Stimulated activated CD4-positive, alpha-beta T cell treated with anti-CD3 and anti-CD28 coated beads, Interleukin-4, amount 100 ng/mL, for 1 hour (primary cell): ENCODE measurements around the gene PKP4.
A peak's percentile ranks its signal among the peaks of the same experiment; 100 is the strongest.
"Not testable (repeated sequence)": the region's sequence is repeated elsewhere in the genome, so short reads cannot be mapped to it uniquely, and the experiment has no call there.

ENCODE experiments used
- DNase-seq: peaks from one replicate; pipeline ENCODE4 v3.0.0-alpha.2; 2020

Gene PKP4, protein sequence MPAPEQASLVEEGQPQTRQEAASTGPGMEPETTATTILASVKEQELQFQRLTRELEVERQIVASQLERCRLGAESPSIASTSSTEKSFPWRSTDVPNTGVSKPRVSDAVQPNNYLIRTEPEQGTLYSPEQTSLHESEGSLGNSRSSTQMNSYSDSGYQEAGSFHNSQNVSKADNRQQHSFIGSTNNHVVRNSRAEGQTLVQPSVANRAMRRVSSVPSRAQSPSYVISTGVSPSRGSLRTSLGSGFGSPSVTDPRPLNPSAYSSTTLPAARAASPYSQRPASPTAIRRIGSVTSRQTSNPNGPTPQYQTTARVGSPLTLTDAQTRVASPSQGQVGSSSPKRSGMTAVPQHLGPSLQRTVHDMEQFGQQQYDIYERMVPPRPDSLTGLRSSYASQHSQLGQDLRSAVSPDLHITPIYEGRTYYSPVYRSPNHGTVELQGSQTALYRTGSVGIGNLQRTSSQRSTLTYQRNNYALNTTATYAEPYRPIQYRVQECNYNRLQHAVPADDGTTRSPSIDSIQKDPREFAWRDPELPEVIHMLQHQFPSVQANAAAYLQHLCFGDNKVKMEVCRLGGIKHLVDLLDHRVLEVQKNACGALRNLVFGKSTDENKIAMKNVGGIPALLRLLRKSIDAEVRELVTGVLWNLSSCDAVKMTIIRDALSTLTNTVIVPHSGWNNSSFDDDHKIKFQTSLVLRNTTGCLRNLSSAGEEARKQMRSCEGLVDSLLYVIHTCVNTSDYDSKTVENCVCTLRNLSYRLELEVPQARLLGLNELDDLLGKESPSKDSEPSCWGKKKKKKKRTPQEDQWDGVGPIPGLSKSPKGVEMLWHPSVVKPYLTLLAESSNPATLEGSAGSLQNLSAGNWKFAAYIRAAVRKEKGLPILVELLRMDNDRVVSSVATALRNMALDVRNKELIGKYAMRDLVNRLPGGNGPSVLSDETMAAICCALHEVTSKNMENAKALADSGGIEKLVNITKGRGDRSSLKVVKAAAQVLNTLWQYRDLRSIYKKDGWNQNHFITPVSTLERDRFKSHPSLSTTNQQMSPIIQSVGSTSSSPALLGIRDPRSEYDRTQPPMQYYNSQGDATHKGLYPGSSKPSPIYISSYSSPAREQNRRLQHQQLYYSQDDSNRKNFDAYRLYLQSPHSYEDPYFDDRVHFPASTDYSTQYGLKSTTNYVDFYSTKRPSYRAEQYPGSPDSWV

DNA sequence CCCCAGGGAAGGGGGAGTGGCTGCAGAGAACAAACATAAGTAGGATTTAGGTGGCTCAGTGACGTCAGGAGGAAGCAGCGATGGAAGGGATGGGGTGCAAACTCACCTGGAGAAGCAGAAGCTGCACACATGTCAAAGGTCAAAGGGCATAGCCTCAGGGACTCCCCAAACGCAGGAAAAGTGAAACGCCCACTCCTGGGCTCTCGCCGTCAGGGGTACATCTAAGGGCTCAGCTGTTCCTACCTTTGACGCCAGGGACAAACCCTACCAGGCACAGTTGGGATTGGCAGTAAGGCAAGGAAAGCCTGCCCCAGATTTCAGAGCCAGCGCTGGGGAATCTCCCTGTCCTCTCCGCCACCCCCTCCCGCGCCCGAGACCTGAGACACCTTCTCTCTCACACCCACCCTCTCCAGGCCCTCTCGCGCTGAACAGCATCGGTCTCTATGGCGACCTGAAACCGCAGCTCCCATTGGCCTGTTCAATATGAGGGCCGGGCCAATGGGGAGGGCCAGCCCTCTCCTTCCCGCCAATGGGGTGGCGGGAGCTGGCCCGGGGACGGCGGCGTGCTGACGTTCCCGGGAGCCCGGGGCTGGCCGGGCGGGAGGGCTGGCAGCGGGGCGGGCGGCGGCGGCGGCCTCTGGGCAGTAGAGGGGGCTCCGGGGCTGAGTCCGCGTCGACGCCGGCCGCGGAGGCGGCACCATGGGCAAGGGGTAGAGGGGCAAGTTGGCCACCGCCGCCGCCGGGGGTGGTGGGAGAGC, at the start of gene PKP4, which contains the start of gene CCDC148:
Gene PKP4 (plus strand): TSS at position 644 of the 758 bp plus-strand sequence. CDS start 76,233 bp downstream, outside the sequence.
Gene CCDC148 (minus strand): TSS at position 445 of the 758 bp plus-strand sequence. CDS start 314 bp downstream, at position 131.
- peak; percentile 85 for DNase-seq

DNA sequence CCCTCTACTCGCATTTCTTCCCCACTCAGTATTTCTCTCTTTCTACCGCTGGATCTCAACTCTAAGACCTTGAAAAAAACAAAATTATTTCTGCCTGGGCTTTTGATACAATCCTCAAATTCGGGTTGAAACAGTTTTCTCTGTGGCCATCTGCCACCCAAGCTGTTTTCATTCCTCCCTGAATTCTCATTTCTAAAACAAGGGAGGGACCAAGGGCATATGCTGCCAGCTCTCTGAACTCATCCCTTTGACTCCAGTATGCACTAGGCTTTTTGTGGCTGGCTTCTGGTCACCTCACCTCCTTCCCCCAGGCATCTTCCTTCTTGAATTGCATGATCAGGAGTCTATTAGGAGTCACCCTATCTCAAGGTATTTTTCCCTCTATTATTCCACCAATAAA, 49.7 kb upstream of the PKP4 start:
- DNase-seq, result no peak

DNA sequence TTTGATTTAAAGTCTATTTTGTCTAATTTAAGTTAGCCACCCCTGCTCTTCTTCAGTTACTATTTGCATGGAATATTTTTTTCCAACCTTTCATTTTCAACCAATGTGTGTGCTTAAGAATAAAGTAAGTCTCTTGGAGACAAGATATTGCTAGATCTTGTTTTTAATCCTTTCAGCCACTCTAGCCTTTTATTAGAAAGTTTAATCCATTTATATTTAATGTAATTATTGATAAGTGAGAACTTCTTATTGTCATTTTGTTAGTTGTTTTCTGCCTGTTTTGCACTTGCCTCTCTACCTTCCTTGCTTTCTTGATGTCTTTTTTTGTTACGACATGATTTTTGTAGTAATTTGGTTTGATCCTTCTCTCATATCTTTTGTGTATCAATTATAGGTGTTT, 46.6 kb upstream of the PKP4 start:
- DNase-seq, result no peak

GRCh38 chr2:158411748-158412147, 45.0 kb upstream of the PKP4 start:
- DNase-seq, result no peak

DNA sequence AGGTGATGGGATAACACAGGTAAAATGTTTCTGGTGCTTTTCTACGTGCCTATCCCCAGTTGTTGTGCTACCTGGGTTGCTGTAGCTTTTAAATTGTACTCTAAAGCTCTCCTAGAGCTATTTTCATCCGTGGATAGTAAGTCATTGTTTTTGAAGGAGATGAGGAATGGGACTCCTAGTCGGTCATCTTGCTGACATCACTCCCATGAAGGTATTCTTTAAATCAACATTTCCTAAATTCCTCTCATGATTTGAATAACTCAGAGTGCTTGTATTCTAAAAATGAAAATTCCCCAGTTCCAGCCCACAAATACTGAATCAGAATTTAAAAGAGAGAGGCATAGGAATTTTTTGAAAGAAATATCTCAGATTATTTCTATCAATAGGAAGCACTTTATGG, 44.5 kb upstream of the PKP4 start:
- DNase-seq, result no peak

GRCh38 chr2:158413581-158413980, 43.2 kb upstream of the PKP4 start:
- DNase-seq, result no peak

DNA sequence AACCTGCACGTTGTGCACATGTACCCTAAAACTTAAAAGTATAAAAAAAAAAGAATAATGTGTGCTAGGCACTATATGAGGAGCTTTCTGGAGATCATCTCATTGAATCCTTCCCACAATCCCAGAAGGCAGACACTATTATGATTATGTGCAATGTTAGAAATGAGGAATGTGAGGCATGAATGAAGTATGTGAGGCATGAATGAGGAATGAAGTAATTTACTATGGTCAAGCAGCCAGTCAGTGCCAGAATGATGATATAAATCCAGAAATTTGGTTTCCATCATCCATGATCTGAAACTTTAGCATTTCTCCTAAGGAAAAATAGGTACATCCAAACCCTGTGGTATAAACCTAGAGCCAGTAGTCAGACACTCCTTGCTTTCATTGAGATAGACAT, 42.2 kb upstream of the PKP4 start:
- no peak for DNase-seq

DNA sequence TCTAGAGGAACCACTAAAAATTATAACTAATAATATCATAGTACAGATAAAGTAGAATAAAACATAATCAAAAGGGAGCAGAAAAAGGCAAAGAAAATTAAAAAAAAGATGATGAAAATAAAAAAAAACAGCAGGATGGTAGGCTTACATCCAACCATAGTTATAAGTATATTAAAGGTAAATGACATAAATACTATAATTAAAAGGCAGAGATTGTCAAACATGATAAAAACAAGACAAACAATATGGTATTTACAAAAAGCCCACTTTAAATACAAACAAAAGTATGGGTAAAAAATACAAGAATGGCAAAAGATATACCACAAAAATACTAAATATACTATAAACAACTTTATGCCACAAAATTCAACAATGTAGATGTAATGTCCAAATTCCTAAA, 24.6 kb upstream of the PKP4 start:
- DNase-seq, result no peak

DNA sequence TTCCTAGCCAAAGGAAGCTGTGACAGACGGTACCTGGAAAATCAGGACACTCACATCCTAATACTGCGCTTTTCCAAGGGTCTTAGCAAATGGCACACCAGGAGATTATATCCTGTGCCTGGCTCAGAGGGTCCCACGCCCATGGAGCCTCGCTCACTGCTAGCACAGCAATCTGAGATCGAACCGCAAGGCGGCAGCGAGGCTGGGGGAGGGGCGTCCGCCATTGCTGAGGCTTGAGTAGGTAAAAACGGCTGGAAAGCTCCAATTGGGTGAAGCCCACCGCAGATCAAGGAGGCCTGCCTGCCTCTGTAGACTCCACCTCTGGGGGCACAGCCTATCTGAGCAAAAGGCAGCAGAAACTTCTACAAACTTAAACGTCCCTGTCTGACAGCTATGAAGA, 23.0 kb upstream of the PKP4 start:
- DNase-seq, result not testable (repeated sequence)

- not testable (repeated sequence) for DNase-seq
Observed at GRCh38 chr2:158439062-158439461, 17.7 kb upstream of the PKP4 start.

DNA sequence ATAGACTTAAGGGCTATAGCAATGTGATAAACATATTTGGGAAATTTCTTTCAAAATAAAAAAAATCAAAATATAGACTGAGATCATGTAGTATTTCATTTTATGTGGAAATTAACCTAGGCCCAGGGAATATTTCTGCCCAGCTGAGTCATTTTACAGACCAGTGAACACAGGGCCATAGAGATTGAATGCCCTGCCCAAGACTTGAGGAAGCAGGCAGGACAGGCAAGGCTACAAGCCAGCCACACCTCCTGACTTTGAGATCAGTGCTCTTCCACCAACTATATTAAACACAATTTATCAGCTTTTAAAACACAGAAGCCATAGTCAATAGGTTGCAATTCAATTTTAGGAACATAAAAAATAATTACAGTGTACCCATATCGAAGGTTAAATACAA, 13.1 kb upstream of the PKP4 start:
- no peak for DNase-seq

DNA sequence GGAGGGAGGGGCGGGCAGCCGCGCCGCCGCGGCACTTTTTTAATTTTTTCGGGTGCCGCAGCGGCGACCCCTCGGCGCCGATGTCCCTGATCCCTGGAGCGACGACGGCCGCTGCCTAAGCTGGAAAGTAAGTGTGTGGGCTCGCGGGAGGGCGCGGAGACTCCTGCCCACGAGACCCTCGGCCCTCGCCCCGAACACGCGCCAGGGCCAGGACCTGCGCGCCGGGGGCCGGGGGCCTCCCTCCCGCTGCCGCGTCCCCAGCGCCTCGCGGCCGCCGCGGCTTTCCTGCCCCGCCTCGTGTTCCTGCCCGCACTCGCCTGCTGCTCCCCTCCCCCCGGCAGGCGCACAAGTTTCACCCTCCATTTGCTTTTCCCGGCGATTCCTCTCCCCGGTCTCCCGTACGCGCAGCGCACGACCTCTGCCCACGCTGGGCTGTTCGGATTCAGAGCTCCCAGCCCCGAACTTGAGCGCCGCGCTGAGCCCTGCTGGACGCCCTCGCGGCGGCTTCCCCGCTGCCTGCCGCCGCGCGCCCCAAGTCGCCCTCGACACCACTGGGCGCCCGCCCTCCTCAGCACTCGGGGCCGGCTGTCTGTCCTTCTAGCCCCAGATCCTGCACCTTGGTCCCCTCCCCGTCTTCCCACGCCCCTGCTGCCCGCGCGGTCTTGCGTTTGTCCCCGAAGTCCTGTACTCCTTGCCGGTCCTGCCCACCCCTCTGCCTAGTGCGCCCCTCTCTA, 507 bp downstream of the PKP4 start:
- peak; percentile 47 for DNase-seq

DNA sequence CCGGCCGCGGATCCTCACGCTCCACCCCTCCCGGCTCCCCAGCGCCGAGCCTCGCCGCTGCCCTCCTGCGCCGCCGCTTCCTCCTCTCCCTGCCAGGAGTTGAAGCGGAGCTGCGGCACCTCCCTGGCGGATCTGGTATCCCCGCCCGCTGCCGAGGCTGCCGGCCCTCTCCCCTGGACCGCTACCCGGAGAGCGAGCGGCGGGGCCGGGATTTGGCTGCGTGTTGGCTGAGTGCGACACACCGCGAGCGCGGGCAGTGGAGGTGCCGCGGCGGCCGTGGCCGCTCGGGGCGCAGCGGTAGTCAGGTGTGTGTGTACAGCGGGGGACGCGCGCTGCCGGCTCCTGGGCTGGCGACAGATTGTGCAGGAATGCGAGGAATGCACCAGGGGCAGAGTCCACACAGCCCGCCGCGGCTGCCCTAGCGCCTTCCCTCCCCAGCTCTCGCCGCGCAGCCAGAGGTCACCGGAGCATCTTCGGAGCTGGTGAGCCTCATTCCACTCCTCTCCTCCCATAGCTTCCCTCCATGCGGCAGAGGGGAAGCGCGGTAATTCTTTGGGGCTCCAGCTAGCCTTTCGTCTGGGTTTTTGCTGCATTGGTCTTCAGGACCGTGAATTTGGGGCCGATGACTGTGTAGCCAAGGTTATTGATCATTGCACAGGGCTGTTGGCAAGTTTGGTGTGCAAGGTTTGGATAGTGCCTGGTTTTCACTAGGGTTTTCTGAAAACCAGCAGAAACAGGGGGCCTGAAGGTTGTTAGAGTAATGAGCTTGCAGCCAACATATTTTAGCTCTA, 1.3 kb downstream of the PKP4 start:
- peak; percentile 63 for DNase-seq

DNA sequence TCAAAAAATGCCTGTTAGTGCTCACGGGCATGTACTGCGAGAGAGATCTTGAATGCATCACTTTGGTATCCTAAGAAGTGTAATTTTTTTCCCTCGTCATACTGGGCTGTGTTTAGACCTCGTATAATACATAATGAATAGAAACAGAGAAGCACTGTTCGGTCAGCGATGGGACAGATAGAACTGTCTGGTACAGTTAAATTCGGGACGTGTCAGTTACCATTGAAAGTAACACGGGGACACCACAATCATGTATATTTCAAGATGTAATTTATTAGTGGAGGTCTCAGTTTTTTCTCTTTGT, 1.8 kb downstream of the PKP4 start:
- no peak for DNase-seq

- no peak for DNase-seq
Observed at GRCh38 chr2:158459161-158460003, 2.6 kb downstream of the PKP4 start.

GRCh38 chr2:158460632-158461297, 4.0 kb downstream of the PKP4 start:
- no peak for DNase-seq

DNA sequence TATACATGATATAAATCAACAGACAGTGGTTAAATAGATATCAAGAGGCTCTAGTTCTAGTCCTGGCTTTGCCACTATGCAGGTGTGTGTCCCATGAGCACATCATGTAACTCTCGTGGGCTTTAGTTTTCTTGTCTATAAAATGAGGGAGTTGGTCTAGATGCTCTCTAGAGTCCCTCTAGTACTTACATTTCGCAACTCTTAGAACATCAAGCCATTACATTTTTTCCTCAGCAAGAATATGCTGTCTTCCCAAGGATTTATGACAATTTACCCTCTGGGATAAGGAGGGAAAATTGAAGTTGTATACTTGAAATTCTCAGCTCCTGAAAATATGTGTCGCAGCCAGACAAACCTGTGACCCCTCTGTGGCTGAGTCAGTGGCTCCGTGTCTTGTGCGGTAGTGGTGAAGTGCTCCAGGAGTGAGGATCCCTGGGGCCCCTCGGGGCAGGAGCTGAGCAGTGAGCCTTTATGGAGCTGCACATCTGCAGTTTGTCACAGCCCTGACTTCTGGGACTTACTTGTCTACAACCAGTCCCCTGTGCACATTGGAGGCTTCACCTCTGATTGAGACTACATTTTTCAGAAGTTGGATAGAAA, 6.8 kb downstream of the PKP4 start:
- DNase-seq, result no peak

GRCh38 chr2:158464426-158465281, 7.9 kb downstream of the PKP4 start:
- DNase-seq, result no peak
